A673 (cell line): ENCODE data around the gene PCED1A. TPM values are rescaled to one million over a fixed set of nuclear protein-coding genes. Genes with fewer than 3 reads are reported as not detected.

Source experiments
- BruUV-seq: library from RNA; stranded (reverse); fragments of 400-500 nt; replicated peaks from 2 replicates; lab custom pipeline; 2021; lab: Mats Ljungman, UMichigan
- CTCF ChIA-PET: fragments of 300-600 bp; sonication (Branson Sonifier 250); formaldehyde crosslinking; loops from one replicate; lab custom pipeline; 2022; ENCODE audit warnings: antibody characterized with exemption; lab: Charles Lee
- POLR2A ChIA-PET: fragments of 300-600 bp; sonication (Branson Sonifier 250); formaldehyde crosslinking; loops from one replicate; lab custom pipeline; 2022; ENCODE audit warnings: antibody characterized with exemption; ENCODE audit not compliant: low non-redundant PET; lab: Charles Lee
- DNase-seq: peaks from one replicate; pipeline ENCODE4 v3.0.0-alpha.2; 2015; ENCODE audit warnings: low spot score
- H3K27ac ChIP-seq: fragments of 200-600 bp; sonication (generic); 2 replicates; pipeline ENCODE4 v1.5.1; 2016; ENCODE audit warnings: mixed run types, low read depth, mild to moderate bottlenecking, mixed read lengths, antibody characterized with exemption, low read length; ENCODE audit not compliant: poor library complexity, severe bottlenecking
- H3K27me3 ChIP-seq: fragments of 200-600 bp; sonication (generic); replicated peaks from 2 replicates; pipeline ENCODE4 v1.6.1; 2017; ENCODE audit warnings: mixed run types, low read depth, mild to moderate bottlenecking, mixed read lengths, antibody characterized with exemption, low read length; ENCODE audit not compliant: insufficient read depth, poor library complexity
- H3K36me3 ChIP-seq: fragments of 200-600 bp; sonication (generic); 2 replicates; pipeline ENCODE4 v1.6.1; 2016; ENCODE audit warnings: mixed run types, mild to moderate bottlenecking, mixed read lengths, antibody characterized with exemption, low read length; ENCODE audit not compliant: insufficient read depth, poor library complexity, severe bottlenecking
- H3K4me1 ChIP-seq: fragments of 200-600 bp; sonication (generic); 2 replicates; pipeline ENCODE4 v1.6.1; 2017; ENCODE audit warnings: mixed run types, mild to moderate bottlenecking, mixed read lengths, antibody characterized with exemption, low read length; ENCODE audit not compliant: insufficient read depth, poor library complexity, severe bottlenecking
- H3K4me3 ChIP-seq: fragments of 200-600 bp; sonication (generic); 2 replicates; pipeline ENCODE4 v1.5.1; 2016; ENCODE audit warnings: low read depth, mixed run types, mild to moderate bottlenecking, mixed read lengths, low read length; ENCODE audit not compliant: poor library complexity, severe bottlenecking
- H3K9me3 ChIP-seq: fragments of 200-600 bp; sonication (generic); 2 replicates; pipeline ENCODE4 v1.6.1; 2016; ENCODE audit warnings: mixed run types, low read depth, mild to moderate bottlenecking, mixed read lengths, antibody characterized with exemption, low read length; ENCODE audit not compliant: poor library complexity, severe bottlenecking
- CTCF ChIP-seq: fragments of 300-800, 200-600 bp; sonication (generic); conservative IDR thresholded peaks from 2 replicates; pipeline ENCODE4 v1.5.1; 2017; ENCODE audit warnings: low read depth, mild to moderate bottlenecking, antibody characterized with exemption, low read length, moderate library complexity, mixed read lengths
- EZH2 ChIP-seq: fragments of 200-600 bp; sonication (generic); IDR thresholded peaks from 2 replicates; pipeline ENCODE4 v1.6.1; 2017; ENCODE audit warnings: borderline replicate concordance, low read depth, mild to moderate bottlenecking, mixed read lengths, antibody characterized with exemption, low read length; ENCODE audit not compliant: poor library complexity, severe bottlenecking
- intact Hi-C: fragments of 100-400 bp; cut with micrococcal nuclease; formaldehyde crosslinking; loops from one replicate; pipeline ENCODE4 v1.10.0; 2022; ENCODE audit not compliant: unreplicated experiment
- total RNA-seq: library from RNA; stranded (reverse); gene quantifications from 2 replicates; pipeline ENCODE4 v1.2.3, GENCODE V29; 2021

Gene PCED1A
- total RNA-seq, 1 experiment from 2014 or later = 32.8 TPM

- ChIA-PET CTCF (no interaction called here), POLR2A (no interaction called here)
- Histone ChIP-seq H3K27me3 (no peaks in the 10 kb centered on the region), H3K4me1 (peaks cover 21% of the 10 kb centered on the region), H3K9me3 (peaks cover 9% of the 10 kb centered on the region), H3K36me3 (no peaks in the 10 kb centered on the region), H3K4me3 (no peak overlapping the region), H3K27ac (no peak overlapping the region)
- TF ChIP-seq CTCF (no peak), EZH2 (no peak)
- no TSS peak for BruUV-seq
- intact Hi-C loops = no loop called here
- DNase-seq = no peak
Measured at GRCh38 chr20:2816583-2817340, 23.7 kb downstream of the PCED1A start.

- POLR2A ChIA-PET = no interaction called here
- BruUV-seq = no TSS peak
- TF ChIP-seq EZH2 (no peak), CTCF (no peak)
- Histone ChIP-seq H3K9me3 (peaks cover 15% of the 10 kb centered on the region), H3K4me1 (peaks cover 21% of the 10 kb centered on the region), H3K36me3 (no peaks in the 10 kb centered on the region), H3K27me3 (no peaks in the 10 kb centered on the region), H3K4me3 (no peak within 1 kb of the TSS), H3K27ac (peak within 1 kb of the TSS; percentile 49)
- CTCF ChIA-PET = no interaction called here
- intact Hi-C loops = no loop called here
- DNase-seq = no peak
Measured at GRCh38 chr20:2816030-2816582, 24.3 kb downstream of the PCED1A start, which contains the start of gene TMEM239. TMEM239 (plus strand) TSS chr20:2816364; CDS start chr20:2816555, 191 bp downstream.

- Histone ChIP-seq H3K9me3 (peaks cover 17% of the 10 kb centered on the region), H3K27ac (peak overlapping the region; percentile 49), H3K4me1 (peaks cover 21% of the 10 kb centered on the region), H3K27me3 (no peaks in the 10 kb centered on the region), H3K36me3 (no peaks in the 10 kb centered on the region), H3K4me3 (no peak overlapping the region)
- POLR2A ChIA-PET = no interaction called here
- CTCF ChIA-PET = no interaction called here
- intact Hi-C loops = no loop called here
- BruUV-seq = no TSS peak
- no peak for TF ChIP-seq CTCF
- no peak for TF ChIP-seq EZH2
- no peak for DNase-seq
Measured at GRCh38 chr20:2815242-2815900, 25.1 kb downstream of the PCED1A start.
